Liver (tissue), 2 donors: ENCODE results near the gene PSD.

Source experiments
- TF ChIP-seq, protein P1 (sequence below): fragments of 150-350 bp; IDR thresholded peaks from 2 replicates; pipeline ENCODE4 v1.5.1; 2017; ENCODE audit warnings: improper control_type of control experiment, low read depth, low read length; ENCODE audit not compliant: missing input control
- TF ChIP-seq, protein P2 (sequence below): IDR thresholded peaks from 2 replicates; pipeline ENCODE4 v1.6.1; 2016; ENCODE audit warnings: antibody characterized with exemption, mild to moderate bottlenecking
- donor health status: healthy.

DNA sequence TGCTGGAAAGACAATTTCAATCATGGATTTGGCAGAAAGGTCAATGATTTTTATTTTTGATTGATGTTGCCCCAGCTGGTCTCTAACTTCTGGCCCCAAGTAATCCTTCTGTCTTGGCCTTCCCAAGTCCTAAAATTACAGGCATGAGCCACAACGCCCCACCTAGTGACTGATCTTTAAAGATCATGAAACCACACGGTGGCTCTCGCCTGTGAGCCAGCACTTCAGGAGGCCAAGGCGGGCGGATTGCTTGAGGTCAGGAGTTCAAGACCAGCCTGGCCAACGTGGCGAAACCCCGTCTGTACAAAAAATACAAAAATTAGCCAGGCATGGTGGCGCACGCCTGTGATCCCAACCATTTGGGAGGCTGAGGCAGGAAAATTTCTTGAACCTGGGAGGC lies 45.4 kb upstream of the PSD start:
- TF ChIP-seq, protein P1, sequence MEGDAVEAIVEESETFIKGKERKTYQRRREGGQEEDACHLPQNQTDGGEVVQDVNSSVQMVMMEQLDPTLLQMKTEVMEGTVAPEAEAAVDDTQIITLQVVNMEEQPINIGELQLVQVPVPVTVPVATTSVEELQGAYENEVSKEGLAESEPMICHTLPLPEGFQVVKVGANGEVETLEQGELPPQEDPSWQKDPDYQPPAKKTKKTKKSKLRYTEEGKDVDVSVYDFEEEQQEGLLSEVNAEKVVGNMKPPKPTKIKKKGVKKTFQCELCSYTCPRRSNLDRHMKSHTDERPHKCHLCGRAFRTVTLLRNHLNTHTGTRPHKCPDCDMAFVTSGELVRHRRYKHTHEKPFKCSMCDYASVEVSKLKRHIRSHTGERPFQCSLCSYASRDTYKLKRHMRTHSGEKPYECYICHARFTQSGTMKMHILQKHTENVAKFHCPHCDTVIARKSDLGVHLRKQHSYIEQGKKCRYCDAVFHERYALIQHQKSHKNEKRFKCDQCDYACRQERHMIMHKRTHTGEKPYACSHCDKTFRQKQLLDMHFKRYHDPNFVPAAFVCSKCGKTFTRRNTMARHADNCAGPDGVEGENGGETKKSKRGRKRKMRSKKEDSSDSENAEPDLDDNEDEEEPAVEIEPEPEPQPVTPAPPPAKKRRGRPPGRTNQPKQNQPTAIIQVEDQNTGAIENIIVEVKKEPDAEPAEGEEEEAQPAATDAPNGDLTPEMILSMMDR = no peak
- TF ChIP-seq, protein P2, sequence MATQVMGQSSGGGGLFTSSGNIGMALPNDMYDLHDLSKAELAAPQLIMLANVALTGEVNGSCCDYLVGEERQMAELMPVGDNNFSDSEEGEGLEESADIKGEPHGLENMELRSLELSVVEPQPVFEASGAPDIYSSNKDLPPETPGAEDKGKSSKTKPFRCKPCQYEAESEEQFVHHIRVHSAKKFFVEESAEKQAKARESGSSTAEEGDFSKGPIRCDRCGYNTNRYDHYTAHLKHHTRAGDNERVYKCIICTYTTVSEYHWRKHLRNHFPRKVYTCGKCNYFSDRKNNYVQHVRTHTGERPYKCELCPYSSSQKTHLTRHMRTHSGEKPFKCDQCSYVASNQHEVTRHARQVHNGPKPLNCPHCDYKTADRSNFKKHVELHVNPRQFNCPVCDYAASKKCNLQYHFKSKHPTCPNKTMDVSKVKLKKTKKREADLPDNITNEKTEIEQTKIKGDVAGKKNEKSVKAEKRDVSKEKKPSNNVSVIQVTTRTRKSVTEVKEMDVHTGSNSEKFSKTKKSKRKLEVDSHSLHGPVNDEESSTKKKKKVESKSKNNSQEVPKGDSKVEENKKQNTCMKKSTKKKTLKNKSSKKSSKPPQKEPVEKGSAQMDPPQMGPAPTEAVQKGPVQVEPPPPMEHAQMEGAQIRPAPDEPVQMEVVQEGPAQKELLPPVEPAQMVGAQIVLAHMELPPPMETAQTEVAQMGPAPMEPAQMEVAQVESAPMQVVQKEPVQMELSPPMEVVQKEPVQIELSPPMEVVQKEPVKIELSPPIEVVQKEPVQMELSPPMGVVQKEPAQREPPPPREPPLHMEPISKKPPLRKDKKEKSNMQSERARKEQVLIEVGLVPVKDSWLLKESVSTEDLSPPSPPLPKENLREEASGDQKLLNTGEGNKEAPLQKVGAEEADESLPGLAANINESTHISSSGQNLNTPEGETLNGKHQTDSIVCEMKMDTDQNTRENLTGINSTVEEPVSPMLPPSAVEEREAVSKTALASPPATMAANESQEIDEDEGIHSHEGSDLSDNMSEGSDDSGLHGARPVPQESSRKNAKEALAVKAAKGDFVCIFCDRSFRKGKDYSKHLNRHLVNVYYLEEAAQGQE = no peak
